Transverse colon (tissue), 4 donors: ENCODE data around the gene ACTN4. TPM values are rescaled to one million over a fixed set of nuclear protein-coding genes. Genes with fewer than 3 reads are reported as not detected.

Experiments used
- DNase-seq: peaks from one replicate; pipeline ENCODE4 v3.0.0-alpha.2; 2019
- H3K27ac ChIP-seq, 4 donors: fragments of 200-600 bp; sonication (generic); 2 replicates each; pipeline ENCODE4 v1.5.1; 2016 to 2018; ENCODE audit warnings: inconsistent platforms in 4 of 4
- H3K27me3 ChIP-seq: fragments of 200-600 bp; sonication (generic); 2 replicates; pipeline ENCODE4 v1.5.1; 2017; ENCODE audit warnings: inconsistent platforms
- H3K36me3 ChIP-seq, 4 donors: fragments of 200-600 bp; sonication (generic); 2 replicates each; pipeline ENCODE4 v1.5.1; 2017 to 2019; ENCODE audit warnings: inconsistent platforms in 4 of 4
- H3K4me1 ChIP-seq, 4 donors: fragments of 200-600 bp; sonication (generic); 2 replicates each; pipeline ENCODE4 v1.5.1; 2017 to 2020; ENCODE audit warnings: inconsistent platforms in 4 of 4
- H3K4me3 ChIP-seq, 4 donors: fragments of 200-600 bp; sonication (generic); 1 replicate in 1 of 4; 2 replicates in 3 of 4; pipeline versions ENCODE4 v1.5.1 to v1.6.1; 2017 to 2019; ENCODE audit warnings: inconsistent platforms in 4 of 4
- H3K9me3 ChIP-seq, 2 donors: fragments of 200-600 bp; sonication (generic); 2 replicates each; pipeline ENCODE4 v1.5.1; 2017 to 2019; ENCODE audit warnings: inconsistent platforms in 2 of 2
- CTCF ChIP-seq, 5 experiments: fragments of 200-600 bp in 3 of 5; fragments of 450-650 bp in 2 of 5; sonication (generic) in 3 of 5; IDR thresholded peaks; 1 replicate in 2 of 5; 2 replicates in 3 of 5; pipeline ENCODE4 v1.5.1; 2016 to 2017; ENCODE audit warnings: antibody characterized with exemption in 5 of 5, inconsistent platforms in 3 of 5, mild to moderate bottlenecking in 2 of 5, moderate library complexity in 1 of 5
- EP300 ChIP-seq: sonication (generic); formaldehyde crosslinking; IDR thresholded peaks from one replicate; pipeline ENCODE4 v1.6.1; 2017; ENCODE audit warnings: antibody characterized with exemption, low read depth
- POLR2A ChIP-seq: fragments of 450-650 bp; IDR thresholded peaks from one replicate; pipeline ENCODE4 v1.6.1; 2016; ENCODE audit warnings: antibody characterized with exemption, mild to moderate bottlenecking, moderate library complexity
- POLR2AphosphoS5 ChIP-seq, 3 donors: sonication (generic); formaldehyde crosslinking; IDR thresholded peaks; one replicate each; pipeline ENCODE4 v1.6.1; 2016; ENCODE audit warnings: antibody characterized with exemption in 3 of 3
- WGBS, 2 donors: methylation state at CpG; one replicate each; pipeline ENCODE4 v1.1.5; 2018; ENCODE audit warnings: low coverage in 1 of 2; 5-methylcytosine and 5-hydroxymethylcytosine counted together
- in situ Hi-C, 4 donors: fragments of 200-750 bp; cut with MboI; loops; one replicate each; pipeline versions ENCODE4 v1.15.0 to v1.15.1; 2017; ENCODE audit warnings: low sequenced_read_pairs in 3 of 4, low pct_ligation_motif_present in 1 of 4, low pct_unique_long_range_greater_than_20kb in 1 of 4
- intact Hi-C: fragments of 100-400 bp; cut with DNase I; formaldehyde crosslinking; loops from one replicate; pipeline ENCODE4 v1.15.1; 2023; ENCODE audit warnings: low total_unique reads
- total RNA-seq, 4 donors: library from RNA; depleted of rRNA; stranded (reverse); fragments of >200 nt; gene quantifications; one replicate each; pipeline ENCODE4 v1.1.0, GENCODE V29; 2016

ACTN4 gene
- total RNA-seq, 4 donors from 2014 or later: 458 to 1,080 (median 723) TPM

- WGBS, 2 donors: 75 to 89% methylated on average over 7 of the region's 7 CpGs
- H3K9me3 ChIP-seq: no peaks in the 10 kb centered on the region
- no peaks in the 10 kb centered on the region for H3K36me3 ChIP-seq
- no peak for TF ChIP-seq CTCF (IDR thresholded peaks at IDR 0.05)
- TF ChIP-seq EP300: no peak
- TF ChIP-seq POLR2A: no peak
- TF ChIP-seq POLR2AphosphoS5 (IDR thresholded peaks at IDR 0.05): no peak
- no peak overlapping the region for H3K27ac ChIP-seq
- no peak overlapping the region for H3K4me3 ChIP-seq
- in situ Hi-C loops (no loop called here), intact Hi-C loops (no loop called here)
- H3K27me3 ChIP-seq: peaks cover 8% of the 10 kb centered on the region
- peaks cover 0 to 4% (median 0%) of the 10 kb centered on the region in 4 donors for H3K4me1 ChIP-seq
- no peak for DNase-seq
Observed at GRCh38 chr19:38780443-38780842, 133.0 kb downstream of the ACTN4 start.

DNA sequence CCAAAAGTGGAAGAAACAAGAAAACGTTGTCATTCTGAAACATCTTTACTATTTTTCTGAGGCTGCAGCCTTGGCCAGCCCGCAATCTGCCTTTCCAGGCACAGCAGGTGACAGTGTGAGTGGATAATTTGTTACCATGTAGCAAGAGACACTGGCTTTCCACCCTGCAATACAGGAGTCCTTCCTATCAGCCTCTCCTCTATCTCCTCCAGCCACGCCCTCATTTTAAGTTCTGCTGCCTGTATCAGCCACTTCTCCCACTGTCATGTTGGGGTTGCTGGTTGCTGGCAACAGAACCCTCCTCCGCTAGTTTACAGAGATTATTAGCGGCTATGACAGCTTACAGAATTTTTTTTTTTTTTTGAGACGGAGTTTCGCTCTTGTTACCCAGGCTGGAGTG is 133.6 kb downstream of the ACTN4 start:
- in situ Hi-C loops: no loop called here
- DNase-seq: no peak
- 68 to 74% methylated on average over 6 to 7 of the region's 7 CpGs for WGBS, 2 donors

More for the DNA sequence above, 133.6 kb downstream of the ACTN4 start:
- intact Hi-C loops: no loop called here
- Histone ChIP-seq H3K27me3 (peaks cover 8% of the 10 kb centered on the region), H3K9me3 (no peaks in the 10 kb centered on the region), H3K4me1 (peaks cover 0 to 4% (median 0%) of the 10 kb centered on the region in 4 donors), H3K4me3 (no peak overlapping the region), H3K27ac (no peak overlapping the region), H3K36me3 (no peaks in the 10 kb centered on the region)
- no peak for TF ChIP-seq POLR2AphosphoS5 (IDR thresholded peaks at IDR 0.05)
- TF ChIP-seq EP300: no peak
- TF ChIP-seq POLR2A: no peak
- TF ChIP-seq CTCF (IDR thresholded peaks at IDR 0.05): no peak

Other genes starting within 250 kb of the ACTN4 start
- gene FAM98C, start 244.6 kb upstream of the ACTN4 start, total RNA-seq: 100 to 1,000 TPM in 1 of 4 donors, 10 to 100 TPM in 3; 34.0 to 102 (median 41.2) TPM
- gene RASGRP4, start 221.4 kb upstream of the ACTN4 start, total RNA-seq: 10 to 100 TPM in 1 of 4 donors, 1 to 10 TPM in 2, not detected in 1; 1.5 to 19.8 (median 1.7) TPM
- gene RYR1, start 214.0 kb upstream of the ACTN4 start, total RNA-seq: 1 to 10 TPM in 3 of 4 donors, under 1 TPM in 1; 0.20 to 2.1 (median 1.4) TPM
- 10 to 100 TPM in 2 of 4 donors, 1 to 10 TPM in 1, not detected in 1; 4.0 to 49.0 (median 11.1) TPM for gene MAP4K1, start 29.7 kb upstream of the ACTN4 start, total RNA-seq
- gene EIF3K, start 28.5 kb upstream of the ACTN4 start, total RNA-seq: 100 to 1,000 TPM; 267 to 660 (median 460) TPM
- 10 to 100 TPM in 2 of 4 donors, 1 to 10 TPM in 1, not detected in 1; 2.6 to 44.8 (median 14.4) TPM for gene CAPN12, start 96.8 kb downstream of the ACTN4 start, total RNA-seq
- gene LGALS7, start 125.9 kb downstream of the ACTN4 start, total RNA-seq: not detected
- not detected for gene LGALS7B, start 141.6 kb downstream of the ACTN4 start, total RNA-seq
- gene LGALS4, start 165.3 kb downstream of the ACTN4 start, total RNA-seq: 1,000 to 10,000 TPM; 1,815 to 4,845 (median 3,695) TPM
- gene ECH1, start 184.1 kb downstream of the ACTN4 start, total RNA-seq: 100 to 1,000 TPM; 181 to 313 (median 228) TPM
- gene HNRNPL, start 202.3 kb downstream of the ACTN4 start, total RNA-seq: 100 to 1,000 TPM; 139 to 200 (median 174) TPM
- 1 to 10 TPM; 1.8 to 7.0 (median 3.6) TPM for gene RINL, start 230.6 kb downstream of the ACTN4 start, total RNA-seq